Measurements from ENCODE around the gene ONECUT2.

The ONECUT2 gene

DNA sequence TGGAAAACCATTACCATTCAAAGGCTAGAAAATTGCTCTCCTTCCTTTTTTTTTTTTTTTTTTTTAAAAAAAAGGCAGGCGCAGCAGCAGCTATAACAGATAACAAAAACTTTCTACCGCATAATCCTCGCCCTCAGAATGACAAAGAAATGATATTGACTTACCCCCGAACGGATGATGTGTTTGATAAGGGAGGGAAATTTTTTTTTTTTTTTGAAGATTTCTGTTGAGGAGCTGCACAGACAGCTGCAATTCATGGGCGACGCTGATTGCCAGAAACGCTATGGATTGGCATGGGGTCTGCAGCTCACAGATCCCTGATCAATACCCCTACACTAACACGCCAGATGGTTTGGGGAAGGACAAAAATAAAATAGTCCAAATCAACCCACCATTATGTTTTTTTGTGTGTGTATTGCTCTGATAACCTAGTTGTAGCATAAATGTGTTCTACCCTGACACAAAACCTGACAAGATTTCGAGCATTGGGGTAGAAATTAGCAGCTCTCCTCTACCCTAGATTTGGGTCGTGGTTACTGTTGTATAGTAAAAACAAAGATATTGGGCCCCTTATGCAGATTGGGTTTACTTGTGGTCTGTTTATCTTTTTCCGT lies 3.6 kb upstream of the ONECUT2 start:
- no peak for DNase-seq (ENCODE audit: low read depth)

GRCh38 chr18:57432140-57432539 lies 3.0 kb upstream of the ONECUT2 start:
- no peak for DNase-seq (ENCODE audit: low read depth)

GRCh38 chr18:57432751-57433400 lies 2.3 kb upstream of the ONECUT2 start:
- DNase-seq (ENCODE audit: low read depth) = no peak

DNA sequence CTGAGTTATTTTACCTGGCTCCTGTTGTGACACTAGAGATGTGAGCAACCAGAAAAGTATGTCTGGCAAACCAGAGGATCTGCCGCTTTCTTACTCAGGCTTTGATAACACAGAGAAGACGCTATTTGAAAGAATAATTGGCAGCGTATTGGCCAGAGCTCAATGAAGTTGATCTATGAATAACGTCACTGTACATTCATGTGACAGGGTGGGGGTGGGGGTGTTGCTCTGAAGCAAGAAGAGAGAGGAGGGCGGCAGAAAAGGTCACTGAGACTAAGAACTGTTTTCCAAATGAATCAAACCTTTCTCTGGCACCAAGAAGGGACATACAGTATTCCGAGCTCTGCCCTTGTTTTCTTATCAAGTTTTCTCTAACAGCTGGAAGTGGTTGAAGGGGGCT lies 1.7 kb upstream of the ONECUT2 start:
- no peak for DNase-seq (ENCODE audit: low read depth)

- DNase-seq (ENCODE audit: low read depth) = no peak
Measured at GRCh38 chr18:57433934-57434535, 1.1 kb upstream of the ONECUT2 start.

DNA sequence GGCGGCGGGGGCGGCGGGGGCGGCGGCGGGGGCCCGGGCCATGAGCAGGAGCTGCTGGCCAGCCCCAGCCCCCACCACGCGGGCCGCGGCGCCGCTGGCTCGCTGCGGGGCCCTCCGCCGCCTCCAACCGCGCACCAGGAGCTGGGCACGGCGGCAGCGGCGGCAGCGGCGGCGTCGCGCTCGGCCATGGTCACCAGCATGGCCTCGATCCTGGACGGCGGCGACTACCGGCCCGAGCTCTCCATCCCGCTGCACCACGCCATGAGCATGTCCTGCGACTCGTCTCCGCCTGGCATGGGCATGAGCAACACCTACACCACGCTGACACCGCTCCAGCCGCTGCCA lies 644 bp downstream of the ONECUT2 start:
- no peak for DNase-seq (ENCODE audit: low read depth)

DNA sequence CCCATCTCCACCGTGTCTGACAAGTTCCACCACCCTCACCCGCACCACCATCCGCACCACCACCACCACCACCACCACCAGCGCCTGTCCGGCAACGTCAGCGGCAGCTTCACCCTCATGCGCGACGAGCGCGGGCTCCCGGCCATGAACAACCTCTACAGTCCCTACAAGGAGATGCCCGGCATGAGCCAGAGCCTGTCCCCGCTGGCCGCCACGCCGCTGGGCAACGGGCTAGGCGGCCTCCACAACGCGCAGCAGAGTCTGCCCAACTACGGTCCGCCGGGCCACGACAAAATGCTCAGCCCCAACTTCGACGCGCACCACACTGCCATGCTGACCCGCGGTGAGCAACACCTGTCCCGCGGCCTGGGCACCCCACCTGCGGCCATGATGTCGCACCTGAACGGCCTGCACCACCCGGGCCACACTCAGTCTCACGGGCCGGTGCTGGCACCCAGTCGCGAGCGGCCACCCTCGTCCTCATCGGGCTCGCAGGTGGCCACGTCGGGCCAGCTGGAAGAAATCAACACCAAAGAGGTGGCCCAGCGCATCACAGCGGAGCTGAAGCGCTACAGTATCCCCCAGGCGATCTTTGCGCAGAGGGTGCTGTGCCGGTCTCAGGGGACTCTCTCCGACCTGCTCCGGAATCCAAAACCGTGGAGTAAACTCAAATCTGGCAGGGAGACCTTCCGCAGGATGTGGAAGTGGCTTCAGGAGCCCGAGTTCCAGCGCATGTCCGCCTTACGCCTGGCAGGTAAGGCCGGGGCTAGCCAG lies 1.2 kb downstream of the ONECUT2 start:
- no peak for DNase-seq (ENCODE audit: low read depth)

- DNase-seq (ENCODE audit: low read depth) = no peak
Measured at GRCh38 chr18:57436965-57437333, 1.8 kb downstream of the ONECUT2 start.

- no peak for DNase-seq (ENCODE audit: low read depth)
Measured at GRCh38 chr18:57437402-57437765, 2.2 kb downstream of the ONECUT2 start.

DNA sequence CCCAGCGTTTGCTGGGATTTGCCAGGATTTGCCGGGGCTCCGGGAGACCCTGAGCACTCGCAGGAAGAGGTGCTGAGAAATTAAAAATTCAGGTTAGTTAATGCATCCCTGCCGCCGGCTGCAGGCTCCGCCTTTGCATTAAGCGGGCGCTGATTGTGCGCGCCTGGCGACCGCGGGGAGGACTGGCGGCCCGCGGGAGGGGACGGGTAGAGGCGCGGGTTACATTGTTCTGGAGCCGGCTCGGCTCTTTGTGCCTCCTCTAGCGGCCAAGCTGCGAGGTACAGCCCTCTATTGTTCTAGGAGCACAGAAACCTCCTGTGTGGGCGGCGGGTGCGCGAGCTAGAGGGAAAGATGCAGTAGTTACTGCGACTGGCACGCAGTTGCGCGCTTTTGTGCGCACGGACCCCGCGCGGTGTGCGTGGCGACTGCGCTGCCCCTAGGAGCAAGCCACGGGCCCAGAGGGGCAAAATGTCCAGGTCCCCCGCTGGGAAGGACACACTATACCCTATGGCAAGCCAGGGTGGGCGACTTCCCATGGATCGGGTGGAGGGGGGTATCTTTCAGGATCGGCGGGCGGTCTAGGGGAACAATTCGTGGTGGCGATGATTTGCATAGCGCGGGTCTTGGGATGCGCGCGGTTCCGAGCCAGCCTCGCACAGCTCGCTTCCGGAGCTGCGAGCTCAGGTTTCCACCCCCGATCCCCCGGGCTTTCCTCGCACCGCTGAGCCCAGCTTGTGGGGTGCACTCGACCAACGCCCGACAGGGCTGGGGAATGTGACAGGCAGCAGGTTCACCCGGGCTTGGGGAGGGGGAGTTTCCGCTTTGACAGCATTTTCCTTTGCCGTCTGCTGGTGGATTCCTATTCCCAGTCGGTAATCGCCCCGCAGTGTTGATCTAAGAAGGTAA lies 2.8 kb downstream of the ONECUT2 start:
- no peak for DNase-seq (ENCODE audit: low read depth)

- no peak for DNase-seq (ENCODE audit: low read depth)
Measured at GRCh38 chr18:57438743-57439608, 3.8 kb downstream of the ONECUT2 start.

GRCh38 chr18:57439609-57439968 lies 4.4 kb downstream of the ONECUT2 start:
- no peak for DNase-seq (ENCODE audit: low read depth)

DNA sequence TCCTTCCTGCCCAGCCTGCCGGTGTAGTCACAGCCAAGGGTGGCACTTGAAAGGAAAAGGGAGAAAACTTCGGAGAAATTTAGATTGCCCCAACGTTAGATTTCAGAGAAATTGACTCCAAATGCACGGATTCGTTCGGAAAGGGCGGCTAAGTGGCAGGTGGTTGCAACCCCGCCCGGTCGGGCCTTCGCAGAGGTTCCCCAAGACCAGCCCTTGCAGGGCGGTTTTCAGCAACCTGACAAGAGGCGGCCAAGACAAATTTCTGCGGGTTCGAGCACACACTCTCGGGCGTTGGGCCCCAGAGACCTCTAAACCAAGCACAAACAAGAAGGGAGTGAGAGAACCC lies 4.8 kb downstream of the ONECUT2 start:
- DNase-seq (ENCODE audit: low read depth) = no peak

DNA sequence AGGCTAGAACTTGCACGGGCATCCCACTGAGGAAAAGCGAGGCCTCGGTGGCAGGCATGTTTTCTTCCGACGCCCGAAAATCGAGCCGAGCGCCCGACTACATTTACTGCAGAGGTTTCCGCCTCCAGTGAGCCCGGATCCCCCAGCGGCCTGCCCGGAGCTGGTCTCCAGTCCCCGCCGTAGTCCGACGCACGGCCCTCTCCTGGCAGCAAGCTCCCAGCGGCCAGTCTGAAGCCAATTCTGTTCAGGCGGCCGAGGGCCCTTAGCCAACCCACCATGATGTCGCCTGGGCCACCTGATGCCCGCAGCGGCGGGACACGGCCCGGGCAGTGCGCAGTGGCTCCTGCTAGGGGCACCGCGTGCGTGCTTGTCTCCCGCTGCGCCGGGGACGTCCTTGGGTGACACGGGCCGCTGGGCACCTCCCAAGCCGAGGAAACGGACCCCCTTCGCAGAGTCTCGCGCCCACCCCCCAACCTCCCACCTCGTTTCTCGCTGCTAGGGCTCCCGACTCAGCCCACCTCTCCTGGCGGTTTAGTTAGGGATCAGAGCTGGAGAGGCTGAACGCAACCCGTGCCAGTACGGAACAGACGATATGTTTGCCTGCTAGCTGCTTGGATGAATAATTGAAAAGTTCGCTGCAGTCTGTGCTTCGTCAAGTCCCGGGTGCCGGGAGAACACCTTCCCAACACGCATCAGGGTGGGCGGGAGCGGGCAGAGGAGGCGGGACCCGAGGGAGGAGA lies 5.3 kb downstream of the ONECUT2 start:
- DNase-seq (ENCODE audit: low read depth) = no peak

DNA sequence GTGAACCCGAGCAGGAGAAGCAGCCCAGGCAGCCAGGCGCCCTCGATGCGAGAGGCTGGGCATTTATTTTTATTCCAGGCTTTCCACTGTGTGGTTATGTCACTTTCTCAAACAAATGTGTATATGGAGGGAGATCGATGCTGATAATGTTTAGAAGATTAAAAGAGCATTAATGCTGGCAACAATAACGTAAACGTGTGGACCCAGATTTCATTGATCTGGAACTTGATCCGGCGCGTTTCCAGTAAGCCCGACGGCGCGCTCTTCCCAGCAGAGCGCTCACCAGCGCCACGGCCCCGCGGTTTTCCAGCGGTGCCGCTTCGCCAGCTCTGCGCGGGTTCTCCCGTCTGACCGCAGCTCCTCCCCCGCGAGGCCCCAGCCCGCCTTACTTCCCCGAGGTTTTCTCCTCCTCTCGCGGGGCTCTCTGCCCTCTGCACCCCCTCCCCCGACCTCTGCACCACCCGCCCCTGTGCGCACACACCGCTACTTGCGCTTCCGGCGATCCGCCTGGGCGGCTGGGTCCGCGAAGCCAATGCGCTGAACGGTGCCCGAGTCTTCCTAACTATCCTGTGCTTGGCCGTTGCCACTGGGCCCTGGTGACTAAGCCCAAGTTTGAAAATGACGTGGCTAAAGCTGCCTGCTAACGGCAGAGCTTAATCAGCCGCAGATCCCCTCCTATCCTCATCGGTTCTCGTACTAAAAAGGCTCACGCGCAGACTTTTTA lies 6.1 kb downstream of the ONECUT2 start:
- no peak for DNase-seq (ENCODE audit: low read depth)

DNA sequence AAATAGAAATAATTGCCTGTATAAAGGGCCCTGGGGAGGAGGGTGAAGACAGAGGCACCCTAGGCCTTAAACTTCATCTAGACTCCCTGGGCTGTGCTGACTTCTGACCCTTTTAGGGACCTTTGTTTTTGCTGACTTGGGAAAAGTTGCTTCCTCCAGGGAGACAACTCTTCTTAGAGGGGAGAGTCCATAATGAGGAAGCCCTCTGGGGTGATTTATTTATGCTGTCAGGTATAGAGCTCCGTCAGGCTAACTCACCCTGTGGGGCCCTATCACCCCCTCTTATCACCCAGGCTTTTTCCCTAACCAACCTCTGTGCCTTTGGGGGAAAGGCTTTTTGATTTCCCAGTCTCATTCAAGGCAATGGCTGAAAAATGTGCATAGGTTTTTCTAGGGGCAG lies 8.1 kb downstream of the ONECUT2 start:
- no peak for DNase-seq (ENCODE audit: low read depth)

DNA sequence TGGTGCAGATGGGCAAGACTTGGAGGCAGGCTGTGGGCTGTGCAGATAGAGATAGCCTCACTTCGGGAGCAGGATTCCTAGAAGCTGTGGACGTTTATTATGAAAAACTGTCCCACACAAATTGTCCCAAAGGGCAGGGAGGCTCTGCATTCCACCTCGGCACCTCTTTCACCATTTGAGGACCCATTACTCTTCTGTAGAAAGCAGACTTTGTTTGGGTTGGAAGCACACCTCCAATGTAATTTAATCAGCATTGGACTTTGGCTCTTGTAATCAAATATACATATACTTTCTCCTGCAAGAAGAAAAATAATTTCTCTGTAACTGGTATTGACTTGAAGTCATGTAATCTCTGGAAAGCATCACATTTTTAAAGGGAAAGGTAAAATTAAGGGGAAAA lies 8.5 kb downstream of the ONECUT2 start:
- DNase-seq (ENCODE audit: low read depth) = no peak

DNA sequence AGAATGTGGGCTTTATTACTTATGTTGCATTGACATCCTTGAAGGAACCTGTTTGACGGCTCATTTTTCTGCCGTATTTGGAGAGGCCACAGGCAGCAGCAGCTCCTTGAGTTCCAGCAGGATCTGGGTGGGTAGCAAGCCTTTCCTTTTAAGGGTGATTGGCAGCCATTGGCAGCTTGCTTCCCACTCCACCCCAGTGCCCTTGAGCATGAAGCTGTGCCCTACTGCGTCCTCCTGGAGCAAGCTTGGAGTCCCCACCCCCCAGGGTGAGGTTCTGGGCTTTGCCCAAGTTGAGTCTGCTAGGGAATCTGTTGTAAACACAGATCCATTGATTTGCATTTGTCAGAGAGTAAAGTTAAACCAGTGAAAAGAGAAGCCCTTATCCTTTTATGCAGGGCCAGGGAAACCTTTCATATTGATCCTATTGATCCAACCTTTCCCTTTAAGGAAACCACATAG lies 9.2 kb downstream of the ONECUT2 start:
- DNase-seq (ENCODE audit: low read depth) = no peak

DNA sequence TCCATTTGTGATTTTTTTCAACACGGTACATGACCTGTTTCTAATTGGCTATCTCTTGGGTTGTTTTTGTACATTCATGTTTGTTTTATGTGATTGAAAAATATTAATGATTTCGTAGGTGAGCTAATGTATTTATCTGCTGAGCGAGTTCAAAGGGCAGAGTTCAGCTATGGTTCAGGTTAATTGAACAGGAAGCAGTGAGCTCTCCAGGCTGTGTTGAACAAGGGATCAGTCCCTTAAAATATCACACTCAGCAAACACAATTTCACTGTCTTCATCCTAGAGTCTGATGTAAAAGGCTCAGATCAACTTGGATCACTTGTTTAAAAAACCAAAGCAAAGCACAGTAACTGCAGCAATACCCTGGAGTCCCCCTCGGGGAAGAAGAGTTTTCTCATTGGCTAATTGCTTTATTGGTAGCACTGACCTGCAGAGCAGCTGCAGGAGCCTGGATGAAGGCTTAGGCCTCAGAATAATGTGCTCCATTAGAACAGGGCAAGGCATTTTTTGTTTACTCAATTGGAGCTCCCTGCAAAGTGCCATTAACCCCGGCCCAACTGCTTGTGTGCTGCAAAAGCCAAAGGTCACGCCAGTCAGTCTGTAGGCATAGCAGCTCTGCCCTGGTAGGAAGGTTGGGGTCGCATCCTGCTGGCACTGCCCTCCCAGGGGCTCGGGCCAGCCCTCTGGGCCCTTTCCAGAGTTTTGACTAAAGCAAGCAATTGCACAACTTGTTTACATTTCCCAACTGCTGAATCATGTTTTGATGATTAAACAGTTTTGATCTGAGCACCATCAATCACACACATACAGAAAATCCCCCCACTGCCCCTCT lies 10.5 kb downstream of the ONECUT2 start:
- DNase-seq (ENCODE audit: low read depth) = no peak
